VCaP (cell line): ENCODE measurements around the gene OR8D4.

Source experiments
- H3K27ac ChIP-seq: fragments of 450-650 bp; 2 replicates; pipeline ENCODE4 v1.5.1; 2017
- CTCF ChIP-seq: fragments of 450-650 bp; conservative IDR thresholded peaks from 2 replicates; pipeline ENCODE4 v1.5.1; 2017; ENCODE audit warnings: mild to moderate bottlenecking, moderate library complexity

OR8D4 gene

GRCh38 chr11:123942413-123942812 lies 40.4 kb downstream of the OR8D4 start:
- TF ChIP-seq CTCF, result no peak
- no peak overlapping the region for H3K27ac ChIP-seq

GRCh38 chr11:123943738-123944137 lies 41.8 kb downstream of the OR8D4 start, which contains the start of gene OR6T1:
Gene OR6T1 (minus strand): TSS chr11:123943838. CDS start chr11:123943838, 0 bp downstream.
- H3K27ac ChIP-seq, result no peak within 1 kb of the TSS
- no peak for TF ChIP-seq CTCF

- no peak overlapping the region for H3K27ac ChIP-seq
- TF ChIP-seq CTCF, result no peak
Measured at GRCh38 chr11:123945132-123945531, 43.2 kb downstream of the OR8D4 start.

GRCh38 chr11:123956752-123957151 lies 54.8 kb downstream of the OR8D4 start:
- no peak overlapping the region for H3K27ac ChIP-seq
- TF ChIP-seq CTCF, result no peak
